ENCODE results near the gene ZDBF2. TPM values are rescaled to one million over a fixed set of nuclear protein-coding genes. Genes with fewer than 3 reads are reported as not detected.
A peak's percentile ranks its signal among the peaks of the same experiment; 100 is the strongest.

Gene ZDBF2
- total RNA-seq, 4 donors from 2014 or later: 3.1 to 5.5 (median 4.1) TPM

DNA sequence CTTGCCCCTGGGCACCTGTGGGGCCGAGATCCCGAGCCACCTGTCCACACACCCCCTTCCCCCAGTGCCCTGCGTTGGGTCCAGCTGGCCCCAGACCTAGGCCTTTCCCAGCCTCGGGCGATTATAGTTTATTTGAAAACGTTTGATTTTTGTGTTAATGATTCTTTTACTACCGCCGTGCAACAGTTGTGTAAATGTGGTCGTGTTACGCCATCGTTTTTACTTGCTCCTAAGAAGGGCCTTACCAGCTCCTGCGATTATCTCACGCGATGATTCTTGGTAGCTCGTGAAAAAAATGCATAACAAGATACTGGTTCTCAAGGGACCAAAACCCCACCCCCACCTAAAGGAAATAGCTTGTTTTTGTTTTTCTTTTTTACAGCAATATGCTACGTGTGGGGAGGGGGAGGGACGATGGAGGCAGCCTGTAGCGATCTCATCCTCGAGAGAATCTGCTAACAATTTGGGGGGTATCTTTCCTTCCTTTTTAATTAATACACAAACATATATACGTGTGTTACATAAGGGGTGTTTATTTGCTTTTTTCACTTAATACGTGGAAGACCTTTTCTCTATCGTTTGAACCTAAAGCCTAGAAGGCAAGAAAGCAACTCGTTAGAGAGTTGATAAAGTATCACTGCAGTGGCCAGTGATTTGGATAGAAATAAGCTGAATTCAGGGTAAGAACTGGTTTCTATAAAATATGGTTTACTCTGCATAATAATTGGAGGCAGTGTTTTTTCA, 1.0 kb downstream of the ZDBF2 start:
- DNase-seq (ENCODE audit: low spot score in 2 of 2): no peak
- TF ChIP-seq POLR2A (IDR thresholded peaks at IDR 0.05): no peak
- TF ChIP-seq, protein P1, sequence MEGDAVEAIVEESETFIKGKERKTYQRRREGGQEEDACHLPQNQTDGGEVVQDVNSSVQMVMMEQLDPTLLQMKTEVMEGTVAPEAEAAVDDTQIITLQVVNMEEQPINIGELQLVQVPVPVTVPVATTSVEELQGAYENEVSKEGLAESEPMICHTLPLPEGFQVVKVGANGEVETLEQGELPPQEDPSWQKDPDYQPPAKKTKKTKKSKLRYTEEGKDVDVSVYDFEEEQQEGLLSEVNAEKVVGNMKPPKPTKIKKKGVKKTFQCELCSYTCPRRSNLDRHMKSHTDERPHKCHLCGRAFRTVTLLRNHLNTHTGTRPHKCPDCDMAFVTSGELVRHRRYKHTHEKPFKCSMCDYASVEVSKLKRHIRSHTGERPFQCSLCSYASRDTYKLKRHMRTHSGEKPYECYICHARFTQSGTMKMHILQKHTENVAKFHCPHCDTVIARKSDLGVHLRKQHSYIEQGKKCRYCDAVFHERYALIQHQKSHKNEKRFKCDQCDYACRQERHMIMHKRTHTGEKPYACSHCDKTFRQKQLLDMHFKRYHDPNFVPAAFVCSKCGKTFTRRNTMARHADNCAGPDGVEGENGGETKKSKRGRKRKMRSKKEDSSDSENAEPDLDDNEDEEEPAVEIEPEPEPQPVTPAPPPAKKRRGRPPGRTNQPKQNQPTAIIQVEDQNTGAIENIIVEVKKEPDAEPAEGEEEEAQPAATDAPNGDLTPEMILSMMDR (IDR thresholded peaks at IDR 0.05): no peak
- peak overlapping the region; percentile 62 for H3K4me3 ChIP-seq (ENCODE audit: low read depth, poor library complexity, severe bottlenecking)
- WGBS, 2 donors: 5 to 7% methylated on average over 23 of the region's 23 CpGs
- intact Hi-C loops (cut with DNase I; ENCODE audit: low total_unique reads): no loop called here

DNA sequence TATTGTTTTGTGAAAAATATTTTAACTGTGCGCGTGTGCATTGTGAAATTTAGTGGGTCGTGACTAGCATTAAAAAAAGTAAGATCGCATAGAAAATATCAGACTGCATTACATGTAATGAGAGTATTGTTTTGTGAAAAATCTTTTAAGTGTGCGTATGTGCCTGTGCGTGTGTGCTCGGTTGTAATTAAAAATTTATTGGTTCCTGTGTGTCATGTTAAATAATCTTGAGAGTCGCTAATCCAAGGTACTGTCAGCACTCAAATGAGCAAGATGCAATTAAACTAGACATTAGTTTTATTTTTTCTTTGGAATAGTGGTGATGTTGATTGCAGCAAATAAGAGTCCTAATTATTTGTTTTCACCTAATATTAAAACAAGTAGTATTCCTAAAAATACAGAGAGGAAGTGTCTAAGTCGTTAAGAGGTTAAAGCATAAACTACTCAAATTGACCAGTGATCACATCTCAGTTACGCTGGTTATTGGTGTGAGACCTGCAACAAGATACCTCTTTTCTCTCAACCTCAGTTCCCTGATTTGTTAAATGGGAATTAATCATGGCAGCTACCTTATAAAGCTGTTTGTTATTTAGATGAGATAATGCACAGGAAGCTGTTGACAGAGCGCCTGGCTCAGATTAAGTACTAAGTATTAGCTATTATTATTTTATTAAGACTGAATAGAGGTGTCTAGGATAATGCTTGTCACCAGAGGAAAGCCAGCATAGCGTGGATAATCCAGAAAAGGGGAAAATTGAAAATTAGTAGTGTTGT, 1.9 kb downstream of the ZDBF2 start:
- intact Hi-C loops (cut with DNase I; ENCODE audit: low total_unique reads): no loop called here
- WGBS, 2 donors: 39 to 42% methylated on average over 12 of the region's 12 CpGs
- TF ChIP-seq POLR2A (IDR thresholded peaks at IDR 0.05): no peak
- TF ChIP-seq, protein P1 (IDR thresholded peaks at IDR 0.05): no peak
- H3K4me3 ChIP-seq (ENCODE audit: low read depth, poor library complexity, severe bottlenecking): no peak overlapping the region
- DNase-seq (ENCODE audit: low spot score in 2 of 2): no peak

DNA sequence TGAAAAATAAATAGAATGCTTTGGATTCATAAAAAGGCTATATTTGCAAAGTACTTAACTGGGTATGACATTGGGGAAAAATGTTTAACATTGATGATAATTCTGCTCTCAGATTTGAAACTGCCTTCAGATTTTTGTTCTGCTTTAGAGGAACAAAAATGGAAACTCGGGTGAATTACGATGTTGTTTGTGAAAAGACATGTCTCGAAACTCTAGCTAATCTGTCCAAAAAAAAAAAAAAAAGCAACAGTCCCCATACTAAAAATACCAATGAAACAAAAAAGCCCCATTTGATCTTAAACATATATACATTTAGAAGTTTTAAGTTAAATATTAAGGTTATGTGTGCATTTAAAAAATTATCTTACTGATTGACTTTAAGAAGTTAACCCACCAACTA, 3.0 kb downstream of the ZDBF2 start:
- DNase-seq (ENCODE audit: low spot score in 2 of 2): no peak
- intact Hi-C loops (cut with DNase I; ENCODE audit: low total_unique reads): no loop called here
- H3K4me3 ChIP-seq (ENCODE audit: low read depth, poor library complexity, severe bottlenecking): no peak overlapping the region
- 43 to 61% methylated on average over 3 of the region's 3 CpGs for WGBS, 2 donors
- TF ChIP-seq, protein P1 (IDR thresholded peaks at IDR 0.05): no peak
- no peak for TF ChIP-seq POLR2A (IDR thresholded peaks at IDR 0.05)

- TF ChIP-seq POLR2A (IDR thresholded peaks at IDR 0.05): no peak
- TF ChIP-seq, protein P1 (IDR thresholded peaks at IDR 0.05): no peak
- DNase-seq (ENCODE audit: low spot score in 2 of 2): no peak
- intact Hi-C loops (cut with DNase I; ENCODE audit: low total_unique reads): no loop called here
- 83 to 88% methylated on average over 8 of the region's 8 CpGs for WGBS, 2 donors
- H3K4me3 ChIP-seq (ENCODE audit: low read depth, poor library complexity, severe bottlenecking): no peak overlapping the region
These were observed 8.3 kb downstream of the ZDBF2 start for GRCh38 chr2:206282746-206283145.

DNA sequence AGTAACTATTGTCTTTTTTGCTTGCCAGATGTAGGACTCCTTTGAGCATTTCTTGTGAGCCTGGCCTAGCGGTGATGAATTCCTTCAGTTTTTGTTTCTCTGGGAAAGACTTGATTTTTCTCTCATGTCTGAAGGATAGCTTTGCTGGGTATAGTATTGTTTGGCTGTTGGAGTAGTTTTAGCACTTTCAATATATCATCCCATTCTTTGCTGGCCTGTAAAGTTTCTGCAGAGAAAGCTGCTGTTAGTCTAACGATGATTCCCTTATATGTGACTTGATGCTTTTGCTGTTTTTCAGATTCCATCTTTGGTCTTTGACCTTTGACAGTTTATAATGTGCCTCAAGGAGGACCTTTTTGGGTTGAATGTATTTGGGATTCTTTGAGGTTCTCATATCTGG, 12.7 kb downstream of the ZDBF2 start:
- no peak for TF ChIP-seq POLR2A (IDR thresholded peaks at IDR 0.05)
- TF ChIP-seq, protein P1 (IDR thresholded peaks at IDR 0.05): no peak
- intact Hi-C loops (cut with DNase I; ENCODE audit: low total_unique reads): no loop called here
- WGBS, 2 donors: 93 to 100% methylated on average over 2 of the region's 2 CpGs

More for the DNA sequence above, 12.7 kb downstream of the ZDBF2 start:
- DNase-seq (ENCODE audit: low spot score in 2 of 2): no peak
- H3K4me3 ChIP-seq (ENCODE audit: low read depth, poor library complexity, severe bottlenecking): no peak overlapping the region
